Measurements from ENCODE around the gene S1PR3. TPM values are rescaled to one million over a fixed set of nuclear protein-coding genes. Genes with fewer than 3 reads are reported as not detected.

The S1PR3 gene
- polyA plus RNA-seq, 3 donors: 55.3 to 59.8 (median 59.2) TPM

GRCh38 chr9:89026876-89027275 lies 35.6 kb downstream of the S1PR3 start:
- DNase-seq (ENCODE audit: low read depth in 3 of 3, low spot score in 2 of 3): no peak

DNA sequence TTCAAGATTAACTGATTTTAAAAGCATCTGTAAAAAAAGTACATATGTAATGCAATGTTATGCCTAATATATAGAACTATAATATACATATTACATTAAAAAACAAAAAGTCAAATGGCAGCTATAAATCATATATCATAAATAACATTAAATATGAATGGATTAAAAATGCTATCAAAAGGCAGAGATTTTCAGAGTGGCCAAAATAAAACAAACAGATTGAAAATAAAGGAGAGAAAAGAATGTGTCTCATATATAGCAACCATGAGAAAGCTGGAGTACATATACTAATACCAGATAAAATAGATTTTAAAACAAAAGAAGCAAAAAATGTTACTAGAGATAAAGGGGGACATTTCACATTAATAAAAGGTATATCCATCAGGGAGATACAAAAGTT lies 38.5 kb downstream of the S1PR3 start:
- DNase-seq (ENCODE audit: low read depth in 3 of 3, low spot score in 2 of 3): no peak

GRCh38 chr9:89032173-89032572 lies 40.9 kb downstream of the S1PR3 start:
- DNase-seq (ENCODE audit: low read depth in 3 of 3, low spot score in 2 of 3): no peak

GRCh38 chr9:89032661-89033060 lies 41.4 kb downstream of the S1PR3 start:
- DNase-seq (ENCODE audit: low read depth in 3 of 3, low spot score in 2 of 3): no peak

DNA sequence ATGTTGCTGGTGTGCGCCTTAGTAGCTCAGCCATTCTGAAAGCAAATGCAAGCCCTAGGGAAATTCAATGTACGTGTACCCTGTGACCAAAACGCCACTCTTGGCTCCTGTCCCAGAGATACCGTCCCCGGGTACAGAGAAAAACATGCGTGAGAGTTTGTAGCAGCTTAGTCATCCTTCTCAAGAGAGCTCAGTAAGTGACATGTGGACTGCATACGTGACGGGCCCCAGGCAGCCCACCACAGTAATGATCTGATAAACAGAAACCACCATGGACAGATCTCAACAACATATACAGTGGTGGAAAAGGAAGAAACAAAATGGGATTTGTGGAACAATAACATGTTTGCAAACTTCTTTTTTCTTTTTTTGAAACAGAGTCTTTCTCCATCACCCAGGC lies 45.1 kb downstream of the S1PR3 start:
- DNase-seq (ENCODE audit: low read depth in 3 of 3, low spot score in 2 of 3): no peak

DNA sequence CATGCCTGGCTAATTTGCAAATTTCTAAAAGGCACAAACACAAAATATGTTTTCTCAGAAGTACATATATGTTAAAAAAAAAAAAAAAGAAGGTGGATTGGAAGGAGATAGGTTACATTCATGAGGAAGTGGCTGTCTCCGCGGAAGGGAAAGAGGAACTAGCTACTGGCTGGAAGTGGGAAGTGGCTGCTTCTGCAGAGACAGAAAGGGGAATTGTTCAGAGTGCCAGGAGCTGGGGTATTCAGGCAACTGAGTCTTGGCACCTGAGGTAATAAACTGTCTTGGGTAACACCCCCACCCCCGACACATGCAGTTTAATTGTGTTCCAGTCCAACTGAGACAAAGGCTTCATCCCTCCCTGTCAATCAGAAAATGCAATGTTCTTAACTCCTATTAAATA lies 45.6 kb downstream of the S1PR3 start:
- no peak for DNase-seq (ENCODE audit: low read depth in 3 of 3, low spot score in 2 of 3)

DNA sequence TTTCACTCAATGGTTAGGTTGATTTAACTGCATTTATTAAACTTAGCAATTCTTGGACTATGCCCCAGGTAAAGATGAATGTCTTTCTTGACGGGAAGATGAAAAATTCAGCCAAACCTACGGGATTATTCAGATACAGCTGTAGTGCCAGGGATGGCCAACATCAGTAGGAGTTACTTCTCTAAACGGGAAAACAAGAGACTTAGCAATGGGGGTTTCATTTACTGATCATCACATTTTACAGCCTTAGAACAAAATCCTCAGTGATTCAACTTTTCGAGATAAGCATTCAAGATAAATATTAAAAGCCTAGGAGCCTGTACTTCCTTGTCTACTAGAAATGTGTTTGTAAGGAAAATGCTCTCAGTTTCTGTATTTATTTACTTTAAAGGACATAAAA lies 46.1 kb downstream of the S1PR3 start:
- no peak for DNase-seq (ENCODE audit: low read depth in 3 of 3, low spot score in 2 of 3)

GRCh38 chr9:89037891-89038290 lies 46.6 kb downstream of the S1PR3 start:
- DNase-seq (ENCODE audit: low read depth in 3 of 3, low spot score in 2 of 3): no peak

- no peak for DNase-seq (ENCODE audit: low read depth in 3 of 3, low spot score in 2 of 3)
These were observed 47.3 kb downstream of the S1PR3 start for GRCh38 chr9:89038382-89039103.

GRCh38 chr9:89039104-89039465 lies 47.8 kb downstream of the S1PR3 start:
- DNase-seq (ENCODE audit: low read depth in 3 of 3, low spot score in 2 of 3): no peak

DNA sequence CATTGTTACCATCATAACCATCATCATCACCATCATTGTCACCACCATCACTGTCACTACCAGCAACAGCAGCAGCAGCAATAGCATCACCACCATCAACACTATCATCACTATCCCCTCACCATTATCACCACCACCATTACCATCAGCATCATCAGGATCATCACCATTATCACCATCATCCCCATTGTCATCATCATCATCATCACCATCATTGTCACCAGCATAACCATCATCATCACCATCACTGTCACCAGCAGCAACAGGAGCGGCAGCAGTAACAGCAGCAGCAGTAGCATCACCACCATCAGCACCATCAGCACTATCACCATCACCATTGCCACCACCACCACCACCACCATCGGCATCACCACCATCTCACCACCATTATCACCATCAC lies 48.4 kb downstream of the S1PR3 start:
- no peak for DNase-seq (ENCODE audit: low read depth in 3 of 3, low spot score in 2 of 3)

DNA sequence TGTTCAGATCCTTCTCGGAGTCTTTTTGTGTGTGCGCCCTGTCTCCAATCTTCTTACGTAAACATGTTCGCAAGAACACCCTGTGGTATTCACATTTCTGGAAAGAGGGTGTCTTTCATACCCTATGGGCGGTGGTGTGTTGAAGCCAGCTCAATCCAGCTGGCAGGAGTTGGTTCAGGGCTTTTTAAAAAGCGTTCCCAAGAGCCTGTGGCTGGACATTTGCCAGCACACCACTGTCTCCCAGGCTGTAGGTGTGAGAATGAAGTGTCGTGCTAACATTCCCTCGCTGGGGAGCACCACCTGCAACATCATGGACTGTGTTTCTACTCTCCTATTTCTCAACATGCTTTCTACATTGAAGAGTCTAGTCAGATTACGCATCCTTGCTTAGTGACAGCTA lies 51.7 kb downstream of the S1PR3 start:
- no peak for DNase-seq (ENCODE audit: low read depth in 3 of 3, low spot score in 2 of 3)

- DNase-seq (ENCODE audit: low read depth in 3 of 3, low spot score in 2 of 3): no peak
These were observed 52.8 kb downstream of the S1PR3 start for GRCh38 chr9:89044104-89044503.

DNA sequence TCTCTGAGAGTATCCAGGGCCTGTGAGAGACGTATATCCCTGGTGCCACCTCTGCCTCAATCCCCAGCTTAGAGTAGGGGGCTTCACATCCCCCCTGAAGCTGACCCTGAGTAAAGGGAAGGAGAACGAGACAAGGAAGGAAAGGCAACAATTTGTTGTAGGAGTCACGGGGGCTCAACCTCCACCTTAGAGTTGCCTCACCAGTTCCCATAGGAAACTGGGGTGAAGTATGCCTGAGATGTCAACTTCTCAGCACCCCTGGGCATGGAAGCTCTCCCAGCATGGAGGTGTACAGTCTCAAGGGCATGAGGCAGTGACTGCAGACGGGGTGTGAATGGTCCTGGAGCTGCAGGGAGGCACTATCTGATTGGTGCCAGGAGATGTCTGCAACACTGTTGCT lies 53.6 kb downstream of the S1PR3 start:
- DNase-seq (ENCODE audit: low read depth in 3 of 3, low spot score in 2 of 3): no peak

GRCh38 chr9:89046832-89047231 lies 55.6 kb downstream of the S1PR3 start:
- DNase-seq (ENCODE audit: low read depth in 3 of 3, low spot score in 2 of 3): no peak

DNA sequence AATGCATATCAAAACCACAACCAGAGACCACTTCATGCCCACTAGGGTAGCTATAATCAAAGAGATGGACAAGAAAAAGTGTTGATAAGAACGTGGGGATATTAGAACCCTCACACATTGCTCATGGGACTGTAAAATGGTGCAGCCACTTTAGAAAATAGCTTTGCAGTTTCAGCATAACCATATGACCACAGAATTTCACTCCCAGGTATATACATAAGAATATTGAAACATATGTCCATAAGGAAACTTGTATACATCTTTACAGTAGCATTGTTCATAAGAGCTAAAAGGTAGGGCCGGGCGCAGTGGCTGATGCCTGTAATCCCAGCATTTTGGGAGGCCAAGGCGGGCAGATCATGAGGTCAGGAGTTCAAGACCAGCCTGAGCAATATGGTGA lies 56.4 kb downstream of the S1PR3 start:
- no peak for DNase-seq (ENCODE audit: low read depth in 3 of 3, low spot score in 2 of 3)

DNA sequence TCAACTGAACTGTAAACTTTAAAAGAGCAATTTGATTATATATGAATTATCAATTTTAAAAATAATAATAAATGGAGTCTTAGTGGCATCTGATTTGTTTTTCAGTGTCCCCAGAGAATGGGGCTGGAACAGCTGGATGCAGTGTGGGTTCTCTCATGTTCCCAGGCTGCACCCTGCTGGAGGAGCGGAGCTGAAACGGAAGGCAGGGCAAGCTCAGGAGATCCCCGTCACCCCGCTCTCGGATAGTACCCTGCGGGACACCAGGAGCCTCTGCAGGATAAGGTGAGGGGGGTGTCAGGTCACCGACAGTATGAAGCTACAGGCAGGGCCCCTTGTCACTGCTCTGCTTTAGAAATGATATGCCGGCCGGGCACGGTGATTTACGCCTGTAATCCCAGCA lies 57.3 kb downstream of the S1PR3 start:
- DNase-seq (ENCODE audit: low read depth in 3 of 3, low spot score in 2 of 3): no peak

- no peak for DNase-seq (ENCODE audit: low read depth in 3 of 3, low spot score in 2 of 3)
These were observed 58.4 kb downstream of the S1PR3 start for GRCh38 chr9:89049646-89050045.

DNA sequence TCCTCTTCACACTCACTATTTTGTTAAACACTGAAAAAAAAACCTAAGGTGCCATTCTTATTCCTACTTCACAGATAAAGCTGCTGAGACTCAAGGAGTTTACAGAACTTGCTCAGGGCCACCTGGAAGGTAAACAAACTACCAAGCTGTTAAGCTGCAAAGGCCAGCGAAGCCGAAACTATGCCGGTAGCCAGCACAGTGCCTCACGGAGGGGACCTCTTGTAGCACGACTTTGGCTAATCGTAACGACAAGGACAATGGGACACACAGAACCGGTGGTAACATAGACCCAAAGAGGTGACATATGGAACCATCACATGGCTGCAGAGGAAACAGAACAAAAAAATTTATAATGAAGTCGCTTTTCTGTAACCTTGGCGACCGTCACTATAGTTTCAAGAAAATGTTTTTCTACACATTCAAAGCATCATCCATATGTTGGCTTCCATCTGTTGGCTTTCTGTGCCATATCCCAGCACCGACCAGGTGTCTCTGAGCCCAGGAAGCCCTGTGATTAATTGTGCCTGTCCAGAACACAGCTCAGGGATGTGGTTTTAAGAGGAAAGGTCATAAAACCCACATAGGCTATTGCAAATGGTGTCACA lies 60.3 kb downstream of the S1PR3 start:
- DNase-seq (ENCODE audit: low read depth in 3 of 3, low spot score in 2 of 3): no peak

GRCh38 chr9:89052470-89053097 lies 61.3 kb downstream of the S1PR3 start:
- DNase-seq (ENCODE audit: low read depth in 3 of 3, low spot score in 2 of 3): no peak

- DNase-seq (ENCODE audit: low read depth in 3 of 3, low spot score in 2 of 3): no peak
These were observed 62.0 kb downstream of the S1PR3 start for GRCh38 chr9:89053301-89053700.
